Astrocyte (in vitro differentiated cells and primary cell): Measurements from ENCODE around the gene PRDX1.

ENCODE experiments used
- CTCF ChIP-seq: IDR thresholded peaks from 2 replicates; pipeline ENCODE4 v1.5.1; 2011; ENCODE audit warnings: low read depth, mild to moderate bottlenecking, inconsistent platforms, low read length, moderate library complexity; ENCODE audit not compliant: insufficient read depth
- EZH2 ChIP-seq: IDR thresholded peaks from 2 replicates; pipeline ENCODE4 v1.6.1; 2012; ENCODE audit warnings: mild to moderate bottlenecking, low read length, inconsistent platforms; ENCODE audit not compliant: insufficient read depth

- TF ChIP-seq CTCF, result no peak
- TF ChIP-seq EZH2, result no peak
Measured at GRCh38 chr1:45507893-45508292, 13.8 kb downstream of the PRDX1 start.
